Measurements from ENCODE around the gene PTPRO.

DNA sequence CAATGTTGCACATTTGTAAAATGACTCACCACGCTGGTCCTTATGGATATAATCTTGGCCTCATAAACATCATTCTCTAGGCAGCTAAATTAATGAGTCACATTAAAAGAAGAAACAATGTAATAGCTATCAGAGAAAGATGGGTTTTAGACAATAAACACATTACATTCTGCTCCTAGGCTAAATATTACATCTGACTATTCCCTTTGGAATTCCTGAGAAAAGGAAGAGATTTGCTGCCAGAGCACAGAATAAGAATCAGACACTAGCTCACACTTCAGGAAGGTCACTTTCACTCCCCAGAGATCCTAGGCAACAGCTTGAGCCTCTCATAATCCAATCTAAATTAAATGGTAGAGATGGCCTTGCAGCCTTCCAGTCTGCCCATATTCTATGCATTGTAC lies 218.2 kb downstream of the PTPRO start:
- TF ChIP-seq, protein P1, sequence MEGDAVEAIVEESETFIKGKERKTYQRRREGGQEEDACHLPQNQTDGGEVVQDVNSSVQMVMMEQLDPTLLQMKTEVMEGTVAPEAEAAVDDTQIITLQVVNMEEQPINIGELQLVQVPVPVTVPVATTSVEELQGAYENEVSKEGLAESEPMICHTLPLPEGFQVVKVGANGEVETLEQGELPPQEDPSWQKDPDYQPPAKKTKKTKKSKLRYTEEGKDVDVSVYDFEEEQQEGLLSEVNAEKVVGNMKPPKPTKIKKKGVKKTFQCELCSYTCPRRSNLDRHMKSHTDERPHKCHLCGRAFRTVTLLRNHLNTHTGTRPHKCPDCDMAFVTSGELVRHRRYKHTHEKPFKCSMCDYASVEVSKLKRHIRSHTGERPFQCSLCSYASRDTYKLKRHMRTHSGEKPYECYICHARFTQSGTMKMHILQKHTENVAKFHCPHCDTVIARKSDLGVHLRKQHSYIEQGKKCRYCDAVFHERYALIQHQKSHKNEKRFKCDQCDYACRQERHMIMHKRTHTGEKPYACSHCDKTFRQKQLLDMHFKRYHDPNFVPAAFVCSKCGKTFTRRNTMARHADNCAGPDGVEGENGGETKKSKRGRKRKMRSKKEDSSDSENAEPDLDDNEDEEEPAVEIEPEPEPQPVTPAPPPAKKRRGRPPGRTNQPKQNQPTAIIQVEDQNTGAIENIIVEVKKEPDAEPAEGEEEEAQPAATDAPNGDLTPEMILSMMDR (IDR thresholded peaks at IDR 0.05 in 2 of 3, conservative IDR thresholded peaks at IDR 0.05 in 1 of 3; ENCODE audit: control insufficient read depth in 2 of 3, extremely low read depth in 1 of 3, insufficient read depth in 1 of 3, low read depth in 3 of 3, low read length in 3 of 3): no peak
- TF ChIP-seq, protein P2, sequence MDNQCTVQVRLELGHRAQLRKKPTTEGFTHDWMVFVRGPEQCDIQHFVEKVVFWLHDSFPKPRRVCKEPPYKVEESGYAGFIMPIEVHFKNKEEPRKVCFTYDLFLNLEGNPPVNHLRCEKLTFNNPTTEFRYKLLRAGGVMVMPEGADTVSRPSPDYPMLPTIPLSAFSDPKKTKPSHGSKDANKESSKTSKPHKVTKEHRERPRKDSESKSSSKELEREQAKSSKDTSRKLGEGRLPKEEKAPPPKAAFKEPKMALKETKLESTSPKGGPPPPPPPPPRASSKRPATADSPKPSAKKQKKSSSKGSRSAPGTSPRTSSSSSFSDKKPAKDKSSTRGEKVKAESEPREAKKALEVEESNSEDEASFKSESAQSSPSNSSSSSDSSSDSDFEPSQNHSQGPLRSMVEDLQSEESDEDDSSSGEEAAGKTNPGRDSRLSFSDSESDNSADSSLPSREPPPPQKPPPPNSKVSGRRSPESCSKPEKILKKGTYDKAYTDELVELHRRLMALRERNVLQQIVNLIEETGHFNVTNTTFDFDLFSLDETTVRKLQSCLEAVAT (IDR thresholded peaks at IDR 0.05): no peak
- TF ChIP-seq POLR2AphosphoS5 (IDR thresholded peaks at IDR 0.05; ENCODE audit: low read length) (no peak), BRCA1 (IDR thresholded peaks at IDR 0.05; ENCODE audit: low read depth, low read length) (no peak), RBBP5 (conservative IDR thresholded peaks at IDR 0.05) (no peak), PAX5 (IDR thresholded peaks at IDR 0.05; ENCODE audit: borderline replicate concordance, low read depth, low read length) (no peak), RFX5 (IDR thresholded peaks at IDR 0.05; ENCODE audit: low read depth, low read length) (no peak), SMAD5 (IDR thresholded peaks at IDR 0.05; ENCODE audit: low read depth) (no peak)

Measured in GM12878 (cell line).